Ishikawa (cell line): Measurements from ENCODE around the gene PIGP.

Source experiments
- CEBPB ChIP-seq: IDR thresholded peaks from 2 replicates; pipeline ENCODE4 v1.6.1; 2012
- CREB1 ChIP-seq: IDR thresholded peaks from 2 replicates; pipeline ENCODE4 v1.6.1; 2012; ENCODE audit warnings: low read depth
- FOXM1 ChIP-seq: IDR thresholded peaks from 2 replicates; pipeline ENCODE4 v1.6.1; 2012; ENCODE audit warnings: low read depth, borderline replicate concordance
- MAX ChIP-seq: IDR thresholded peaks from 2 replicates; pipeline ENCODE4 v1.6.1; 2012
- NFIC ChIP-seq: IDR thresholded peaks from 2 replicates; pipeline ENCODE4 v1.6.1; 2012
- RAD21 ChIP-seq: IDR thresholded peaks from 2 replicates; pipeline ENCODE4 v1.6.1; 2012; ENCODE audit warnings: low read depth
- REST ChIP-seq: IDR thresholded peaks from 2 replicates; pipeline ENCODE4 v1.6.1; 2012; ENCODE audit warnings: low read depth, mild to moderate bottlenecking
- TAF1 ChIP-seq: IDR thresholded peaks from 2 replicates; pipeline ENCODE4 v1.6.1; 2012; ENCODE audit warnings: low read depth, mild to moderate bottlenecking
- TEAD4 ChIP-seq: IDR thresholded peaks from 2 replicates; pipeline ENCODE4 v1.6.1; 2012
- YY1 ChIP-seq: IDR thresholded peaks from 2 replicates; pipeline ENCODE4 v1.6.1; 2012; ENCODE audit warnings: low read depth
- ZBTB7A ChIP-seq: IDR thresholded peaks from 2 replicates; pipeline ENCODE4 v1.6.1; 2012; ENCODE audit warnings: low read depth

PIGP gene

GRCh38 chr21:37026499-37026898 is 46.4 kb downstream of the PIGP start:
- TF ChIP-seq MAX, result no peak
- no peak for TF ChIP-seq YY1
- TF ChIP-seq TEAD4, result no peak
- no peak for TF ChIP-seq REST
- TF ChIP-seq TAF1, result no peak
- no peak for TF ChIP-seq ZBTB7A
- no peak for TF ChIP-seq NFIC
- no peak for TF ChIP-seq FOXM1
- no peak for TF ChIP-seq CEBPB

- no peak for TF ChIP-seq RAD21
- TF ChIP-seq CREB1, result no peak
- TF ChIP-seq TEAD4, result no peak
Observed at GRCh38 chr21:37017951-37018679, 54.8 kb downstream of the PIGP start.
